NCI-H1092 (cell line): ENCODE measurements around the gene MRPS16.

ENCODE experiments used
- DNase-seq: peaks from one replicate; lab custom pipeline; 2025; lab: John Stamatoyannopoulos, UW

Gene MRPS16

DNA sequence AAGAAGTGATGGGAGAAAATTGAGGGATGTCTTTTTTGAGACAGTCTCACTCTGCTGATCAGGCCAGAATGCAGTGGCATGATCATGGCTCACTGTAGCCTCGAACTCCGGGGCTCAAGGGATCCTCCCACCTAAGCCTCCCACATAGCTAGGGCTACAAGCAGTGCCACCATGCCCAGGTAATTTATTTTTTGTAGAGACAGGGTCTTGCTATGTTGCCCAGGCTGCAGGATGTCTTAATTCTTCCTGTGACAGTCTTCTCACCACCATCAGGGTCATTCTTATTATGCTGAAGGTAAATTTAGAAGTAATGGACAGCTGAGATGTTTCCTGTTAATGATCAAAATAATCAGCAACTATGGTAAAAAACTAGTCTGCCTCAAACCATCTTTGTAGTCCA is 12.5 kb downstream of the MRPS16 start:
- DNase-seq = no peak

- DNase-seq = no peak
Observed at GRCh38 chr10:73238990-73239566, 13.4 kb downstream of the MRPS16 start.

- DNase-seq = no peak
Observed at GRCh38 chr10:73234695-73235094, 17.7 kb downstream of the MRPS16 start.

DNA sequence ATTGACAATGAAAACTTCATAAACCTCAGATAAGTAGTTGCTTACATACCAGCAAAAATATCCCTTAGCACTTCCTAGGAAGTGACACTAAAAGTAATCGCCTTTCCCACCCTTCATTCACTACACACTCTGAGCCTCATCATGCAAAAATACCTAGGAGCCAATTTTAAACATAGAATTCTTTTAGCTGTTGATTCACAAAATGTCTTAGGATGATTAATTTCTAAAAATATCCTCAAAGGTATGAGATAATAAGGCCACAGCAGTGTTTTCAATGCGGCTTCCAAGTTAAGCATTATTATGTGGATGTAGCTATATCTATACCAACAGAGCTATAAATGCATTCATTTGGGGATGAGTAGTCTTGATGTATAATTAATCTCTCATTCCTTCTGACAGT is 18.6 kb downstream of the MRPS16 start:
- no peak for DNase-seq

GRCh38 chr10:73232887-73233286 is 19.6 kb downstream of the MRPS16 start:
- DNase-seq = no peak

- no peak for DNase-seq
Observed at GRCh38 chr10:73229567-73229966, 22.9 kb downstream of the MRPS16 start.

DNA sequence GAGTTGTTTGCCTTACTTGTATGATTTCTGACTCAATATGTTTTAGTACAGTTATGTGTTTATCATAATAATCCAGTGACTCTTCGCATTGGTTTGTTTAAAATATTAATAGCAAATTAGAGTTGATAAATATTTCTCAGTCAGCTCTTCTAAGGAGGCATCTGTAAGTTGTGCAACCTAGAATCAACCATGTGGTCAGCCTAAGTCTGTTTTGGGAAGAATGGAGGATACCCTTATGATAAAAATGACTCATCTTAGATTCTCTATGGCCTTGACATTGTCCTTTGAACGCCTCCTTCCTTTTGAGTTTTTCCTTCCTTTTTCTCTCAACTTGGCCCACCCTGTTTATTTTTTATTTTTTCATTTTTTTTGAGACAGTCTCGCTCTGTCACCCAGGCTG is 24.2 kb downstream of the MRPS16 start:
- DNase-seq = no peak

GRCh38 chr10:73226663-73227062 is 25.8 kb downstream of the MRPS16 start:
- no peak for DNase-seq

DNA sequence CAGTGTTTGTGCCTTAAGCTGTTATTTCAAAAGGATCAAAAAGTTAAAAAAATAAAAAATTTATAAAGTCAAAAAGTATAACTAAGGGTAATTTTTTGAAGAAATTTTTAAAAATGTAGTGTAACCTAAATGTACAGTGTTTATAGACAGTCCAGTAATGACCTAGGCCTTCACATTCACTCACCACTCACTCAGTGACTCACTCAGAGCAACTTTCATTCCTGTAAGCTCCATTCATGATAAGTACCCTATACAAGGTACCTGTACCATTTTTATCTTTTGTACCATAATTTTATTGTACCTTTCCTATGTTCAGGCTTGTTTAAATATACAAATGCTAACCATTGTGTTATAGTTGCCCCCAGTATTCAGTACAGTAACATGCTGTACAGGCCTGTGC is 26.9 kb downstream of the MRPS16 start:
- no peak for DNase-seq

GRCh38 chr10:73220989-73221388 is 31.5 kb downstream of the MRPS16 start:
- DNase-seq = no peak

GRCh38 chr10:73219384-73219783 is 33.1 kb downstream of the MRPS16 start:
- DNase-seq = no peak

- no peak for DNase-seq
Observed at GRCh38 chr10:73218431-73219191, 33.8 kb downstream of the MRPS16 start.

GRCh38 chr10:73217628-73218027 is 34.8 kb downstream of the MRPS16 start:
- no peak for DNase-seq

DNA sequence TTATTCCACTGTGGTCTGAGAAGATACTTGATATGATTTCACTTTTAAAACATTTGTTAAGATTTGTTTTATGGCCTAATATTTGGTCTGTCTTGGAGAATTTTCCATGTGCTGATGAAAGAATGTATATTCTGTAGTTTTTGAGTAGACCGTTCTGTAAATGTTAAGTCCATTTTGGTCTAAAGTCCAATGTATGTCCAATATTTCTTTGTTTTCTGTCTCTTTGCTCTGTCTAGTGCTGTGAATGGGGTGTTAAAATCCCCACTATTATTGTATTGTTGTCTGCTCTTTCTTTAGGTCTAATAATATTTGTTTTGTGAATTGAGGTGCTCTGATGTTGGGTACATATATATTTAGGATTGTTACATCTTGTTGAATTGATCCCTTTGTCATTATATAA is 36.7 kb downstream of the MRPS16 start:
- no peak for DNase-seq

DNA sequence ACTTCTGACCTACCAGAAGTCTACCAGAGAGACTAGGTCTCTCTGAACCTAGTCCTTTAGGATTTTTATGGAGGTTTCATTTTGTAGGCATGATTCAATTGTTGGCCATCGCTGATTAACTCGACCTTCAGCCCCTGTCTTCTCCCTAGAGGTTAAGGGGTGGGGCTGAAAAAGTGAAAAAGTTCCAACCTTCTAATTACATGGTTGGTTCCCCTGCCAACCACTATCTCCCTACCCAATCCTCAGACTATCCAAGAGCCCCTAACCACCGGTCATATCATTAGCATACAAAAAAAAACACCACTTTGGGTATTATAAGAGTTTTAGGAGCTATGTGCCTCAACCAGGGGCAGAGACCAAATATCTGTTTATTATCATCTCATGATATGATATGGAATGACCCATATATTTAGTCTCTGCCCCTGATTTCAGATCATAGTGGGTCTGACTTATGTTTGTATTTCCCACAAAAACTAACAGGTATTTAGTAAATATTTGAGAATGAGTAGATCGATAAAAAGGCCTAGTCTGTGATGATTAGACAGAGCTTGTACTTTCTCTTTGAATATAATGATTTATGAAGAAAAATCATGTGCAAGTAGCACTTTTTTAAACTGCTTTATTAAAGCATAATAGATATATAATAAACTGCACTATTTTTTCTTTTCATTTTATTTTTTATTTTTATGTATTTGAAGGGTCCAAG is 41.2 kb downstream of the MRPS16 start:
- no peak for DNase-seq

DNA sequence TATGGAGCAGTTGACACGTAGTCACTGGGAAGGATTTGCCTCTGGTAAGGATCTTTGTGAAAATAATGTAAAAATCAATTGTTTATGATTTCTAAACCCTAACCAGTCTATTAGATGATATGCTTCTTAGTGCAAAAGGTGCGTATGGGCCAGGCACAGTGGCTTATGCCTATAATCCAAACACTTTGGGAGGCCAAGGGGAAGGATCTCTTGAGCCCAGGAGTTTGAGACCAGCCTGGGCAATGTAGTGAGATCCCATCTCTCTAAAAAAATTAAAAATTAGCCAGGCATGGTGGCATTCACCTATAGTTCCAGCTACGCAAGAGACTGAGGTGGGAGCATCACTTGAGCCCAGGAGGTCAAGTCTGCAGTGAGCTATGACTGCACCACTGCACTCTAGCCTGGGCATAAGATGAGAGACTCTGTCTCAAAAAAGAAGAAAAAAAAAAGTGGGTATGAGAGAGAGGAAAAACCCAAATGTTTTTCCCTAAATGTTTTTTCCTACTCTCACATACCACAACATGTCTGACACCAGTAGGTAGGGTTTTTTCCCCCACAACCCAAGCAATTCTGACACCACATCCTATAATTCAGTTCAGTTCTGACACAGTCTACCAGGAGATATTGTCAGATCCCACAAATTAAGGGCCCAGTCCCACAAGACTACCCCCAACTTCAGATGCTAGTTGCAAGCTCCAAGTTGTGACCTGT is 41.9 kb downstream of the MRPS16 start:
- no peak for DNase-seq

DNA sequence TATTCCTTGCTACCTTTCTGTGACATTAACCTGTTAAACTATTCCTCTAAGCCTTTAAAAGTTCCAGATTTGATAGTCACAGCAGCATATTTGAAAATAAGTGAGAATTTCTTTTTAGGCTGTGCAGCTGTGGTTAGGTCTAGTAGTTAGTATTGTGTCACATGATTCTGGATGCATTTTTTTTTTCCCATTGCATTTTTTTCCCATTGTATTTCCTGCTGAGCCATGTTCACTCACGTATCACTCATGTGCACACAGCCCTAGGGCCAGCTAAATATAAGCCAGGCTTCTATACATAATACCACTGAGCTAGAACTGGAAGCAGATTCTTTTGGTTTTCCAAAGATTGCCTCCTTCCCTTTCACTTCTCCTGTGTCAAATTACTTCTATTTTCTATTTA is 42.7 kb downstream of the MRPS16 start:
- DNase-seq = no peak

- DNase-seq = no peak
Observed at GRCh38 chr10:73207883-73208282, 44.6 kb downstream of the MRPS16 start.

DNA sequence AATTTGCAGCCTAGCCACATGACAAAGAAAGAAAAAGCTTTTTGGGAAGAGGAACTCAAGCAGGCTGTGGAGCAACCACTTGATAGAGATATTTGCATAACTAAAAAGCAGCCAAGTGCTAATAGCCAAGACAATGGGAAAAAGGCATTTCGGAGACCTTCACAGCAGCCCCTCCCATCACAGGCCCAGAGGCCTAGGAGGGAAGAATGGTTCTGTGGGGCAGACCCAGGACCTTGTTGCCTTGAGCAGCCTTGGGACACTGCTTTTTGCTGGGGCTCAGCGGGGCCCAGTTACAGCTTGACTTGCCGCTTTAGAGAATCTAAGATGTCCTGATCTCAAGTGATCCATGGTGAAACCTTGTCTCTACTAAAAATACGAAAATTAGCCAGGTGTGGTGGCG is 46.1 kb downstream of the MRPS16 start:
- no peak for DNase-seq

DNA sequence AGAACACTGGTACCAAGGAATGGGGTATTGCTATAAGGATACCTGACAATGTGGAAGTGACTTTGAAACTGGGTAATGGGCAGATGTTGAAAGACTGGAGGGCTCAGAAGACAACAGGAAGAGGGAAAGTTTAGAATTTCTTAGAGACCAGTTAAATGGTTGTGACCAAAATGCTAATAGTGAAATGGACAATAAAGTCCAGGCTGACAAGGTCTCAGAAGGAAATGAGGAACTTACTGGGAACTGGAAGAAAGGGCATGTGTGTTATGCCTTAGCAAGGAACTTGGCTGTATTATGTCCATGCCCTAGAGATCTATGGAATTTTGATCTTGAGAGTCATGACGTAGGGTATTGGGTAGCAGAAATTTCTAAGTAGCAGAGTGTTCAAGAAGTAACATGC is 46.6 kb downstream of the MRPS16 start:
- DNase-seq = no peak

DNA sequence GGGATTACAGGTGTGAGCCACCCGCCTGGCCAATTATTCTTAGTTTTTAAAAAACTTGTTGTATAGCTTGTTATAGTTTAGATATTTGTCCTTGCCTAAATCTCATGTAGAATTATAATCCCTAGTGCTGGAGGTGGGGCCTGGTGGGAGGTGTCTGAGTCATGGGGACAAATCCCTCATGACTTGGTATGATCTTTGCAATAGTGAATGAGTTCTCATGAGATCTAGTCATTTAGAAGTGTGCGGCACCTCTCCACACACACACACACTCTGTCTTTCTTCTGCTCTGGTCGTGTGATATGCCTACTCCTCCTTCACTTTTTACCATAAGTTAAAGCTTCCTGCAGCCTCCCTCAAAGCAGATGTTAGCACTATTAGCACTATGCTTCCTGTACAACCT is 47.4 kb downstream of the MRPS16 start:
- no peak for DNase-seq
